Measurements from ENCODE around the gene REG1A.

The REG1A gene

GRCh38 chr2:79101024-79101423 is 19.3 kb upstream of the REG1A start:
- POLR2A ChIA-PET, result no interaction called here
- no peak for TF ChIP-seq NFRKB (IDR thresholded peaks at IDR 0.05)
- no peak for TF ChIP-seq CTBP1 (IDR thresholded peaks at IDR 0.05; ENCODE audit: borderline replicate concordance)
- no peak for TF ChIP-seq FOXK2 (IDR thresholded peaks at IDR 0.05)
- TF ChIP-seq ELF4 (IDR thresholded peaks at IDR 0.05), result no peak
- TF ChIP-seq L3MBTL2 (conservative IDR thresholded peaks at IDR 0.05), result no peak
- no peak for TF ChIP-seq HDGF (IDR thresholded peaks at IDR 0.05; ENCODE audit: borderline replicate concordance)
- no peak for TF ChIP-seq BHLHE40 (IDR thresholded peaks at IDR 0.05; ENCODE audit: borderline replicate concordance)
- CTCF ChIA-PET, result no interaction called here
- no peak for DNase-seq (ENCODE audit: extremely low spot score)

DNA sequence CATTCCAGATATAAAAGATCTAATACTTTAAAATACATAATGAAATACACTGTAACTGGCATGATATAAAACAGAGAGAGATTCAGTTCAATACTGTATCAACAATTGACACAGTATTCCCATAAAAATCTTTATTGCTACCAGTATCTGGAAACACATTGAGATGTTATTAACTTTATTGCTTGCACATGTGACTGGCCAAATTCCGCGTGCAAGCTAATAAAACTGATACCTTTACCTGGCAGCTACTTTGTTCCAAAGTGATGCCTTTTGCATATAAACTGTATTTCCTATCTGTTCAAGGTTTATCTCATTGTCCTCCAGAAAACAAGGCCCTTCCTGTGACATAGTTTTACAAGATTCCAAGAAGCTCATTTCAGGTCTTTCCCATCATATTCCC is 17.1 kb upstream of the REG1A start:
- ChIA-PET CTCF (no interaction called here), POLR2A (no interaction called here)
- no peak for DNase-seq (ENCODE audit: extremely low spot score)
- TF ChIP-seq ARNT (IDR thresholded peaks at IDR 0.05), result no peak
- no peak for TF ChIP-seq ELF4 (IDR thresholded peaks at IDR 0.05)
- no peak for TF ChIP-seq HDGF (IDR thresholded peaks at IDR 0.05; ENCODE audit: borderline replicate concordance)
- no peak for TF ChIP-seq FOXA1 (IDR thresholded peaks at IDR 0.05)
- TF ChIP-seq, protein P1, sequence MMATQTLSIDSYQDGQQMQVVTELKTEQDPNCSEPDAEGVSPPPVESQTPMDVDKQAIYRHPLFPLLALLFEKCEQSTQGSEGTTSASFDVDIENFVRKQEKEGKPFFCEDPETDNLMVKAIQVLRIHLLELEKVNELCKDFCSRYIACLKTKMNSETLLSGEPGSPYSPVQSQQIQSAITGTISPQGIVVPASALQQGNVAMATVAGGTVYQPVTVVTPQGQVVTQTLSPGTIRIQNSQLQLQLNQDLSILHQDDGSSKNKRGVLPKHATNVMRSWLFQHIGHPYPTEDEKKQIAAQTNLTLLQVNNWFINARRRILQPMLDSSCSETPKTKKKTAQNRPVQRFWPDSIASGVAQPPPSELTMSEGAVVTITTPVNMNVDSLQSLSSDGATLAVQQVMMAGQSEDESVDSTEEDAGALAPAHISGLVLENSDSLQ (IDR thresholded peaks at IDR 0.05), result no peak
- no peak for TF ChIP-seq SP1 (IDR thresholded peaks at IDR 0.05)
- no peak for TF ChIP-seq BHLHE40 (IDR thresholded peaks at IDR 0.05; ENCODE audit: borderline replicate concordance)
- no peak for TF ChIP-seq LEF1 (IDR thresholded peaks at IDR 0.05; ENCODE audit: borderline replicate concordance)
- TF ChIP-seq FOXK2 (IDR thresholded peaks at IDR 0.05), result no peak
- no peak for TF ChIP-seq FOXM1 (IDR thresholded peaks at IDR 0.05; ENCODE audit: borderline replicate concordance)
- TF ChIP-seq TARDBP (IDR thresholded peaks at IDR 0.05), result no peak
- no peak for TF ChIP-seq NFRKB (IDR thresholded peaks at IDR 0.05)
- no peak for TF ChIP-seq ZNF384 (IDR thresholded peaks at IDR 0.05)
- no peak for TF ChIP-seq L3MBTL2 (conservative IDR thresholded peaks at IDR 0.05)

DNA sequence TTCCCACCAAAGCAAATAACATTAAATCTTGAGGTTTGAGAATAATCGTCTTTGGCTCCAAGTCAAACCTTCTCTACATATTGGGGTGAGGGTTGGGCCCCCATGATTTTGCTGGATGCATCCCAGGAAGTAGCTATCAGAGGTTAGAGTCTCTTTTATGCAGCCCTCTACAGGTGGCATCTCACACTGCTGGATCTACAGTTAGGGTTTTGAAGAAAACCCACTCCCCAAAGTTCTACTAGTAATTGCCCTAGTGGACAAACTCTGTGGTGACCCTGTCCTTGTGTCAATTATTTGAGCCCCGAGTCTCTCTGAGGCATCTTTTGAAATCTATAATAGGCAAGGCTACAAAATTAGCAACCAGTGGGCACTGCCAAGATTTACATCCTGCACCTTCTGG is 15.0 kb upstream of the REG1A start:
- ChIA-PET POLR2A (no interaction called here), CTCF (no interaction called here)
- TF ChIP-seq BHLHE40 (IDR thresholded peaks at IDR 0.05; ENCODE audit: borderline replicate concordance) (no peak), TARDBP (IDR thresholded peaks at IDR 0.05) (no peak), ZNF384 (IDR thresholded peaks at IDR 0.05) (no peak), ELF4 (IDR thresholded peaks at IDR 0.05) (no peak), HDGF (IDR thresholded peaks at IDR 0.05; ENCODE audit: borderline replicate concordance) (no peak), FOXK2 (IDR thresholded peaks at IDR 0.05) (no peak)
- DNase-seq (ENCODE audit: extremely low spot score), result no peak

- ChIA-PET POLR2A (no interaction called here), CTCF (no interaction called here)
- DNase-seq (ENCODE audit: extremely low spot score), result no peak
- no peak for TF ChIP-seq SUZ12 (IDR thresholded peaks at IDR 0.05)
- TF ChIP-seq, protein P1 (IDR thresholded peaks at IDR 0.05), result no peak
- TF ChIP-seq SP1 (IDR thresholded peaks at IDR 0.05), result no peak
- TF ChIP-seq L3MBTL2 (conservative IDR thresholded peaks at IDR 0.05), result no peak
- no peak for TF ChIP-seq ELF4 (IDR thresholded peaks at IDR 0.05)
- TF ChIP-seq BHLHE40 (IDR thresholded peaks at IDR 0.05; ENCODE audit: borderline replicate concordance), result no peak
- TF ChIP-seq FOXK2 (IDR thresholded peaks at IDR 0.05), result no peak
- no peak for TF ChIP-seq ZNF384 (IDR thresholded peaks at IDR 0.05)
- TF ChIP-seq ARNT (IDR thresholded peaks at IDR 0.05), result no peak
- TF ChIP-seq FOXA1 (IDR thresholded peaks at IDR 0.05), result no peak
- no peak for TF ChIP-seq NFRKB (IDR thresholded peaks at IDR 0.05)
Measured at GRCh38 chr2:79112269-79112668, 8.0 kb upstream of the REG1A start.

- DNase-seq (ENCODE audit: extremely low spot score), result no peak
- POLR2A ChIA-PET, result no interaction called here
- CTCF ChIA-PET, result no interaction called here
- no peak for TF ChIP-seq ZNF384 (IDR thresholded peaks at IDR 0.05)
- TF ChIP-seq L3MBTL2 (conservative IDR thresholded peaks at IDR 0.05), result no peak
- no peak for TF ChIP-seq ARNT (IDR thresholded peaks at IDR 0.05)
- no peak for TF ChIP-seq FOXA1 (IDR thresholded peaks at IDR 0.05)
- TF ChIP-seq SUZ12 (IDR thresholded peaks at IDR 0.05), result no peak
- no peak for TF ChIP-seq SP1 (IDR thresholded peaks at IDR 0.05)
- no peak for TF ChIP-seq LEF1 (IDR thresholded peaks at IDR 0.05; ENCODE audit: borderline replicate concordance)
- TF ChIP-seq HDGF (IDR thresholded peaks at IDR 0.05; ENCODE audit: borderline replicate concordance), result no peak
- TF ChIP-seq TARDBP (IDR thresholded peaks at IDR 0.05), result no peak
- no peak for TF ChIP-seq ELF4 (IDR thresholded peaks at IDR 0.05)
- TF ChIP-seq, protein P1 (IDR thresholded peaks at IDR 0.05), result no peak
- no peak for TF ChIP-seq FOXM1 (IDR thresholded peaks at IDR 0.05; ENCODE audit: borderline replicate concordance)
- TF ChIP-seq NFRKB (IDR thresholded peaks at IDR 0.05), result no peak
- no peak for TF ChIP-seq BHLHE40 (IDR thresholded peaks at IDR 0.05; ENCODE audit: borderline replicate concordance)
- TF ChIP-seq CTBP1 (IDR thresholded peaks at IDR 0.05; ENCODE audit: borderline replicate concordance), result no peak
- TF ChIP-seq FOXK2 (IDR thresholded peaks at IDR 0.05), result no peak
Measured at GRCh38 chr2:79114797-79115494, 5.3 kb upstream of the REG1A start.

DNA sequence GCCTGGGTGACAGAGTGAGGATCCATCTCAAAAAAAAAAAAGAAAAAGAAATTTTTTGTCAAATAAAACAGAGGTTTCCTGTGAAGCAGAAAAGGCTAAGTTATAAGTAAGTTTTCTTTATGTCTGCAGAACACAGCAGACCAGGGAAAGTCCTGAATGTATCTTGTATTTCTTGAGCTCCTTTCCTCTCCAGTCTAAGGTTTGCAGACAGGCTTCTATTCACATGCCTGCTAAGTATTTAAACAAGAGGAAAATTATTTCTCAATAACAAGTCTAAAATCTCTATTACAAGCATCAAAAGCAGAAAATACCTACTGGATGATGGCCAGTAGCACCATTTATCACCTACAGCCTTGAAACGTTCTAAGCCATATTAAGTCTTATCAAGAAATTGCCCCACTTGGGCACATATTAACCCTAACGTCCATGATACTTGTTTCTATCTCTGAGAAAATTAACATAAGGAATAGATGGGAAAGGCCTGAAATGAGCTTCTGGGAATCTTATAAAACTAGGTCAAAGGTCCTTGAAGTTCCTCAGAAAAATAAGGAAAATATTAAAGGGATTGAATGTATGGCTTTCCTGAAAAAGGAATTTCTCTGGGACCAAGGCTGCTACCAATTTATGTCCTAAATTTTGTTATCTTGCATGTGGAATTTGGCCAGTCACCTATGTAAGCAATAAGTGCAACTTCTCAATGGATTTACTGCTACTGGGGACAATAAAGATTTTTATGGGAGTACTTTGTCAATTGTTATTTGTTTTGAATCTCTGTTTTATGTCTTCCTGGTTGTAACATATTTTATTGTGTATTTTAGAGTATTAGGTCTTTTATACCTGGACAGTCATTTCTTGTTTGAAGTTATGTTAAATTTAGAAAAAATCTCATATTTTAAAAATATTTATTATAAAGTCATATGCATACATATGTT is 3.0 kb upstream of the REG1A start:
- ChIA-PET POLR2A (no interaction called here), CTCF (interaction anchor here (0.7 kb wide), 1 partner anchor 20 kb away, joined by 3 read pairs; no protein-coding TSS in a partner anchor)
- no peak for TF ChIP-seq FOXK2 (IDR thresholded peaks at IDR 0.05)
- no peak for TF ChIP-seq FOXA1 (IDR thresholded peaks at IDR 0.05)
- TF ChIP-seq ARNT (IDR thresholded peaks at IDR 0.05), result no peak
- TF ChIP-seq ELF4 (IDR thresholded peaks at IDR 0.05), result no peak
- no peak for TF ChIP-seq CTBP1 (IDR thresholded peaks at IDR 0.05; ENCODE audit: borderline replicate concordance)
- TF ChIP-seq BHLHE40 (IDR thresholded peaks at IDR 0.05; ENCODE audit: borderline replicate concordance), result no peak
- TF ChIP-seq NFRKB (IDR thresholded peaks at IDR 0.05), result no peak
- TF ChIP-seq FOXM1 (IDR thresholded peaks at IDR 0.05; ENCODE audit: borderline replicate concordance), result no peak
- TF ChIP-seq L3MBTL2 (conservative IDR thresholded peaks at IDR 0.05), result no peak
- TF ChIP-seq SP1 (IDR thresholded peaks at IDR 0.05), result no peak
- no peak for TF ChIP-seq LEF1 (IDR thresholded peaks at IDR 0.05; ENCODE audit: borderline replicate concordance)
- TF ChIP-seq, protein P1 (IDR thresholded peaks at IDR 0.05), result no peak
- TF ChIP-seq SUZ12 (IDR thresholded peaks at IDR 0.05), result no peak
- no peak for DNase-seq (ENCODE audit: extremely low spot score)
